ENCODE results near the gene FABP6. TPM values are rescaled to one million over a fixed set of nuclear protein-coding genes. Genes with fewer than 3 reads are reported as not detected.

Gene FABP6
- total and polyA plus RNA-seq, 9 of the 15 experiments (the other 6 are each of a cell fraction or from before 2014, with no cell fraction given), result 0.11 to 0.33 (median 0.21) TPM; not detected in 4

GRCh38 chr5:160197341-160198144 lies 31.8 kb upstream of the FABP6 start:
- peak overlapping the region; percentile 91 for H2AFZ ChIP-seq (ENCODE audit: low read depth, low read length)
- no TSS peak for BruUV-seq (replicated peaks)
- H4K20me1 ChIP-seq (replicated peaks; ENCODE audit: control insufficient read depth, insufficient read depth, low read length), result no peaks in the 10 kb centered on the region
- H3K4me2 ChIP-seq (ENCODE audit: insufficient read depth, low read length), result peak overlapping the region; percentile 83
- WGBS (ENCODE audit: insufficient coverage, low coverage, missing lambda C conversion rate), result 4% methylated on average over 9 of the region's 11 CpGs
- peak; percentile 71 to 87 (median 75) for DNase-seq (ENCODE audit: extremely low read depth in 1 of 4, low spot score in 3 of 4)
- peak overlapping the region; percentile 39 to 46; a peak in 3 of 4 replicates for H3K9ac ChIP-seq (ENCODE audit: insufficient read depth in 1 of 2, low read depth in 2 of 2, low read length in 2 of 2)
- ChIA-PET CTCF (ENCODE audit: low intra/inter-chr PET ratio) (interaction anchor here (0.7 to 2.8 kb wide), 2 partner anchors 148 to 193 kb away, joined by 3 to 33 read pairs; no protein-coding TSS in a partner anchor), POLR2A (interaction anchor here (0.5 to 2.3 kb wide), 5 partner anchors 10 to 221 kb away, joined by 3 to 13 read pairs (median 3); partner anchors contain the start of genes PWWP2A, SLU7 and TTC1)
- peaks cover 3% of the 10 kb centered on the region for H3K9me1 ChIP-seq (ENCODE audit: control insufficient read depth, insufficient read depth, low read length)
- no peaks in the 10 kb centered on the region for H3K27me3 ChIP-seq (ENCODE audit: control insufficient read depth in 2 of 2, insufficient read depth in 2 of 2, low read length in 2 of 2)
- in situ Hi-C loops (cut with MboI), result loop anchor here (5.0 kb wide), 1 partner anchor 150 kb away; no protein-coding TSS in a partner anchor
- H3K4me1 ChIP-seq (replicated peaks in 1 of 2; ENCODE audit: control insufficient read depth in 2 of 2, insufficient read depth in 2 of 2, low read length in 2 of 2), result peaks cover 27 to 29% of the 10 kb centered on the region in 2 experiments
- no peaks in the 10 kb centered on the region for H3K36me3 ChIP-seq (ENCODE audit: control insufficient read depth, insufficient read depth, low read length)
- intact Hi-C loops (cut with micrococcal nuclease), result loop anchor here (2.0 to 5.0 kb wide), 3 partner anchors 45 to 175 kb away; no protein-coding TSS in a partner anchor
- no peaks in the 10 kb centered on the region for H3K9me3 ChIP-seq (replicated peaks; ENCODE audit: control insufficient read depth, insufficient read depth, low read depth, low read length)
- peak; percentile 79 for ATAC-seq
- H3K79me2 ChIP-seq (ENCODE audit: control insufficient read depth, insufficient read depth, low read length), result no peaks in the 10 kb centered on the region
- H3K4me3 ChIP-seq, result peak overlapping the region; percentile 12; the same call in 1 of the 2 replicates
- H3K27ac ChIP-seq (ENCODE audit: extremely low read depth, low read depth, low read length), result peak overlapping the region; percentile 74
- peak; percentile 98 for FAIRE-seq
- TF ChIP-seq HLTF (IDR thresholded peaks at IDR 0.05), result peak; percentile 99
- peak; percentile 43; the same call in 1 of the 2 replicates for TF ChIP-seq EGR1 (conservative IDR thresholded peaks at IDR 0.05)
- TF ChIP-seq SRSF3 (IDR thresholded peaks at IDR 0.05; ENCODE audit: insufficient read depth, low read length), result no peak
- TF ChIP-seq CTBP1 (IDR thresholded peaks at IDR 0.05; ENCODE audit: borderline replicate concordance), result peak; percentile 82
- peak; percentile 92 to 99; a peak in 3 of 4 replicates for TF ChIP-seq HDAC1 (IDR thresholded peaks at IDR 0.05)
- peak in 1 of 2 experiments; percentile 73; a peak in 1 of 4 replicates for TF ChIP-seq ZNF318 (IDR thresholded peaks at IDR 0.05; ENCODE audit: borderline replicate concordance in 1 of 2, low read depth in 1 of 2)
- TF ChIP-seq THRB (CRISPR knock-in tag; conservative IDR thresholded peaks at IDR 0.05), result peak; percentile 99
- TF ChIP-seq ZNF668 (CRISPR knock-in tag; IDR thresholded peaks at IDR 0.05), result no peak
- no peak for TF ChIP-seq CBFB (CRISPR knock-in tag; IDR thresholded peaks at IDR 0.05)
- no peak for TF ChIP-seq ATF1 (CRISPR knock-in tag; IDR thresholded peaks at IDR 0.05)
- peak; percentile 83 for TF ChIP-seq ATF1 (tag; IDR thresholded peaks at IDR 0.05)
- TF ChIP-seq ESRRA (IDR thresholded peaks at IDR 0.05; ENCODE audit: borderline replicate concordance, low read depth), result peak; percentile 31

Measured in K562 (cell line).